SK-N-SH treated with all-trans-retinoic acid at 6 μM for 48 hours (cell line): ENCODE measurements around the gene RIC1.

ENCODE experiments used
- GLIS3 ChIP-seq: fragments of 250-450 bp; sonication (Bioruptor Pico); IDR thresholded peaks from 2 replicates; pipeline ENCODE4 v1.5.0; 2020; ENCODE audit warnings: mild to moderate bottlenecking, moderate library complexity
- OSR1 ChIP-seq: fragments of 250-450 bp; sonication (Bioruptor Pico); IDR thresholded peaks from 2 replicates; pipeline ENCODE4 v1.8.0; 2022; ENCODE audit warnings: moderate library complexity, mild to moderate bottlenecking, inconsistent platforms
- PATZ1 ChIP-seq: fragments of 250-450 bp; sonication (Bioruptor Pico); IDR thresholded peaks from 2 replicates; pipeline ENCODE4 v1.8.0; 2020; ENCODE audit warnings: mild to moderate bottlenecking, moderate library complexity, borderline replicate concordance
- PPARA ChIP-seq: fragments of 250-450 bp; sonication (Bioruptor Pico); IDR thresholded peaks from 2 replicates; pipeline ENCODE4 v1.5.0; 2020; ENCODE audit warnings: mild to moderate bottlenecking, borderline replicate concordance
- RARB ChIP-seq: fragments of 250-450 bp; sonication (Bioruptor Pico); IDR thresholded peaks from 2 replicates; pipeline ENCODE4 v1.8.0; 2021; ENCODE audit warnings: mild to moderate bottlenecking, moderate library complexity
- SNAI2 ChIP-seq: fragments of 250-450 bp; sonication (Bioruptor Pico); IDR thresholded peaks from 2 replicates; pipeline ENCODE4 v1.5.0; 2020; ENCODE audit warnings: mild to moderate bottlenecking, moderate library complexity
- TCF4 ChIP-seq: fragments of 250-450 bp; sonication (Bioruptor Pico); IDR thresholded peaks from 2 replicates; pipeline ENCODE4 v1.8.0; 2021; ENCODE audit warnings: mild to moderate bottlenecking, moderate library complexity, borderline replicate concordance
- TSHZ2 ChIP-seq: fragments of 250-450 bp; sonication (Bioruptor Pico); IDR thresholded peaks from 2 replicates; pipeline ENCODE4 v1.5.0; 2020; ENCODE audit warnings: mild to moderate bottlenecking, moderate library complexity
- ZC3H10 ChIP-seq: fragments of 250-450 bp; sonication (Bioruptor Pico); IDR thresholded peaks from 2 replicates; pipeline ENCODE4 v1.5.1; 2021; ENCODE audit warnings: mild to moderate bottlenecking, moderate library complexity
- ZFP3 ChIP-seq: fragments of 250-450 bp; sonication (Bioruptor Pico); IDR thresholded peaks from 2 replicates; pipeline ENCODE4 v1.5.0; 2020; ENCODE audit warnings: mild to moderate bottlenecking, moderate library complexity
- ZNF70 ChIP-seq: fragments of 450-650 bp; formaldehyde crosslinking; IDR thresholded peaks from 2 replicates; pipeline ENCODE4 v1.5.0; 2020; ENCODE audit warnings: mild to moderate bottlenecking, moderate library complexity
- TF ChIP-seq, protein P1 (sequence below): fragments of 250-450 bp; sonication (Bioruptor Pico); IDR thresholded peaks from 2 replicates; pipeline ENCODE4 v1.5.1; 2020; ENCODE audit warnings: low read depth, mild to moderate bottlenecking, moderate library complexity
- TF ChIP-seq, protein P2 (sequence below): fragments of 250-450 bp; sonication (Bioruptor Pico); IDR thresholded peaks from 2 replicates; pipeline ENCODE4 v1.8.0; 2021; ENCODE audit warnings: low read depth, mild to moderate bottlenecking, moderate library complexity, borderline replicate concordance

DNA sequence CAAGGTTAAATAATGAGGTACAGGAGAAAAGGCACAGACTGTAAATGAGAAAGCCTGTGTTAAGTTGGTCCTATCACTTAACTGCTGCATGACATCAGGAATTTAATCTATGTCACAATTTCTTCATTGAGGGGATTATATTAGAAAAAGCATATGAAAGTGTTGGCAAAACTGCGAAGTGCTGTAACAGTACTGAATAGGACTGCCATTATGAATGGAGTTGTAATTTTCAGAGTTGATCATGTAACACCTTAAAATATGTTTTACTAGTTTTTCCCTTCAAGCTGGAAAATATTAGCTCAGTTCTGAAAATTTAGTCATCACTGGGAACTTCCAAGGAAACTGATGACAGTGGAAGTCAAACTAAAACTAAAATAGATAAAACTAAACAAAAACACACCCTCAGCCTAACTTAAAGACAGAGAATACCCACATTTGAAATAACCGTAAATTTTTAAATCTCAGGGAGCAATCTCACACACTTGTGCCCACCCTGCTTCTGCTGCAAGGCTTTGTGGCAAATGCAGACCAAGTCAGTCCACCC is 158.9 kb downstream of the RIC1 start:
- TF ChIP-seq TSHZ2 (CRISPR knock-in tag) (no peak), PATZ1 (no peak), ZNF70 (CRISPR knock-in tag) (no peak), RARB (no peak), GLIS3 (CRISPR knock-in tag) (no peak), PPARA (CRISPR knock-in tag) (no peak), ZC3H10 (CRISPR knock-in tag) (no peak), ZFP3 (CRISPR knock-in tag) (no peak), OSR1 (CRISPR knock-in tag) (no peak), SNAI2 (no peak), TCF4 (no peak)
- TF ChIP-seq, protein P1, sequence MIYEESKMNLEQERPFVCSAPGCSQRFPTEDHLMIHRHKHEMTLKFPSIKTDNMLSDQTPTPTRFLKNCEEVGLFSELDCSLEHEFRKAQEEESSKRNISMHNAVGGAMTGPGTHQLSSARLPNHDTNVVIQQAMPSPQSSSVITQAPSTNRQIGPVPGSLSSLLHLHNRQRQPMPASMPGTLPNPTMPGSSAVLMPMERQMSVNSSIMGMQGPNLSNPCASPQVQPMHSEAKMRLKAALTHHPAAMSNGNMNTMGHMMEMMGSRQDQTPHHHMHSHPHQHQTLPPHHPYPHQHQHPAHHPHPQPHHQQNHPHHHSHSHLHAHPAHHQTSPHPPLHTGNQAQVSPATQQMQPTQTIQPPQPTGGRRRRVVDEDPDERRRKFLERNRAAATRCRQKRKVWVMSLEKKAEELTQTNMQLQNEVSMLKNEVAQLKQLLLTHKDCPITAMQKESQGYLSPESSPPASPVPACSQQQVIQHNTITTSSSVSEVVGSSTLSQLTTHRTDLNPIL (CRISPR knock-in tag), result no peak
- TF ChIP-seq, protein P2, sequence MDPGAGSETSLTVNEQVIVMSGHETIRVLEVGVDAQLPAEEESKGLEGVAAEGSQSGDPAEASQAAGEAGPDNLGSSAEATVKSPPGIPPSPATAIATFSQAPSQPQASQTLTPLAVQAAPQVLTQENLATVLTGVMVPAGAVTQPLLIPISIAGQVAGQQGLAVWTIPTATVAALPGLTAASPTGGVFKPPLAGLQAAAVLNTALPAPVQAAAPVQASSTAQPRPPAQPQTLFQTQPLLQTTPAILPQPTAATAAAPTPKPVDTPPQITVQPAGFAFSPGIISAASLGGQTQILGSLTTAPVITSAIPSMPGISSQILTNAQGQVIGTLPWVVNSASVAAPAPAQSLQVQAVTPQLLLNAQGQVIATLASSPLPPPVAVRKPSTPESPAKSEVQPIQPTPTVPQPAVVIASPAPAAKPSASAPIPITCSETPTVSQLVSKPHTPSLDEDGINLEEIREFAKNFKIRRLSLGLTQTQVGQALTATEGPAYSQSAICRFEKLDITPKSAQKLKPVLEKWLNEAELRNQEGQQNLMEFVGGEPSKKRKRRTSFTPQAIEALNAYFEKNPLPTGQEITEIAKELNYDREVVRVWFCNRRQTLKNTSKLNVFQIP (CRISPR knock-in tag), result no peak
